GM12874 (cell line): ENCODE measurements around the gene MED13L.

Experiments
- TF ChIP-seq, protein P1 (sequence below): IDR thresholded peaks from 2 replicates; pipeline ENCODE4 v1.5.1; 2011; ENCODE audit warnings: low read depth, mild to moderate bottlenecking, control low read depth, low read length, moderate library complexity; ENCODE audit not compliant: insufficient read depth

MED13L gene

DNA sequence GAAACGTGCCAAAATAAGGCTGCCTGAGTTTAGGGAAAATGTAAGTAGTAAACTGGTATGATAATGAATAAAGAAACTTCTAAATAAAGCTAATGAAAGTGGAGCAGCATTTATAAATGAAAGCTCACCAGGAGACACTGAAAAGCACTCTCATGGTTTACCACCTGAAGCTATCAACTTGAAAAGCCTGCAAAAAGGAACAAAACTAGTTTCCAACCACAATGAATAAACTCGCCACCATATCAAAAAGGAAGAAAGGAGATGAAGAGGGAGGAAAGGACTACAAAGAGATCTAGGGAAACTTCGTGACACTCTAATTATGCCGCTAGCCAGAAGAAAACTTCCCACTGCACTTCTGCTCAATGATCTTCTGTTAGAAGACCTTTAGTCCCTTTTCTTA, 66.7 kb downstream of the MED13L start:
- TF ChIP-seq, protein P1, sequence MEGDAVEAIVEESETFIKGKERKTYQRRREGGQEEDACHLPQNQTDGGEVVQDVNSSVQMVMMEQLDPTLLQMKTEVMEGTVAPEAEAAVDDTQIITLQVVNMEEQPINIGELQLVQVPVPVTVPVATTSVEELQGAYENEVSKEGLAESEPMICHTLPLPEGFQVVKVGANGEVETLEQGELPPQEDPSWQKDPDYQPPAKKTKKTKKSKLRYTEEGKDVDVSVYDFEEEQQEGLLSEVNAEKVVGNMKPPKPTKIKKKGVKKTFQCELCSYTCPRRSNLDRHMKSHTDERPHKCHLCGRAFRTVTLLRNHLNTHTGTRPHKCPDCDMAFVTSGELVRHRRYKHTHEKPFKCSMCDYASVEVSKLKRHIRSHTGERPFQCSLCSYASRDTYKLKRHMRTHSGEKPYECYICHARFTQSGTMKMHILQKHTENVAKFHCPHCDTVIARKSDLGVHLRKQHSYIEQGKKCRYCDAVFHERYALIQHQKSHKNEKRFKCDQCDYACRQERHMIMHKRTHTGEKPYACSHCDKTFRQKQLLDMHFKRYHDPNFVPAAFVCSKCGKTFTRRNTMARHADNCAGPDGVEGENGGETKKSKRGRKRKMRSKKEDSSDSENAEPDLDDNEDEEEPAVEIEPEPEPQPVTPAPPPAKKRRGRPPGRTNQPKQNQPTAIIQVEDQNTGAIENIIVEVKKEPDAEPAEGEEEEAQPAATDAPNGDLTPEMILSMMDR, result no peak

DNA sequence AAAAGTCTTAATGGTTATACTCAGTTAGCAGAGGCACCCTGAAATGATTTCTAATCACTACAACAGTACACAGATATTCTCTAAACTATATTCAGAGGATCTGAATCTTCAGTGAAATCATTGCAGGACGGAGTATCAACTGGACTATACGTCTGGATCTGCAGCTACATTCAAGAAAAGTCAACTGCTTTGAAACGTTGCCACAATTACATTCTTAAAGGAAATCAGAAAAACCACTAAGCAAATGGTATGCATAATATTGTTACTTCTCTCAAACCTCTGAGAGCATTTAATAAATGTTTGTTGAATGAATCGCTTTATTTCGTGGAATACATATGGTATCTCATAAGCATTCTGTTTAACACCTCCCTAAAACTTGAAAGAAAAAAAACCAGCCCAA, 67.4 kb downstream of the MED13L start:
- TF ChIP-seq, protein P1, result no peak

DNA sequence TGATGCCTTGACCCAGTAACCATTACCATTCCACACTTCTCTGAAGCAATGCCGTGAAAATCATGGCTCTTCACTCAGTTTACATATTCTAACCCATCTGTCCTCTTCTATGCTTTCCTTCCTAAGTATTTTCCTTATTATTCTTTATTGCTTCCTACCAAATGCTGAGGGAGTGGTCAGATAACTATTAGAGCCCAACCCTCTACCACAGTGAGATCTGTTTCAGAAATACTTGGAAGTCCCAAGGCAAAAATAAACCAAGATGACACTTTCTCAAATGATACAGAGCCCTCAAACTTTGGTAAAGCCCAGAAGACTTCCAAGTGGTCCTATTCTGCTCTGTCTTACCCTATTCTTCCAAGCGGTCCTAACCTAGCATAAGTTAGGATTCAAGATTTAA, 68.0 kb downstream of the MED13L start:
- TF ChIP-seq, protein P1, result no peak

DNA sequence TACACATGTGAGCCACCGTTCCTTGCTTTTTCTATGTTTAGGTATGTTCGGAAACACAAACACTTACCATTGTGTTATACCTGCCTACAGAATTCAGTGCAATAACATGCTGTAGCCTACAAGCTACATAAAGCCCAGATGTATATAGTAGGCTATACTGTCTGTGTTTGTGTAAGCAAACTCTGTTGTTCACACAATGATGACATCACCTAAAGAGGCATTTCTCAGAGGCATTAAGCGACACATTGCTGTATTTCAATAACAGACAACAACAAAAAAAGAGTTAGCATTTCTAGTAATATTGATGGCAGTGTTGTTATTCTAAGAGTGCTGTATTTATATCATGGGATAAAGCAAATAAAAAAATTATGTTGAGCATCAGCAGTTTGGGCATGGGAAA, 70.2 kb downstream of the MED13L start:
- TF ChIP-seq, protein P1, result no peak

DNA sequence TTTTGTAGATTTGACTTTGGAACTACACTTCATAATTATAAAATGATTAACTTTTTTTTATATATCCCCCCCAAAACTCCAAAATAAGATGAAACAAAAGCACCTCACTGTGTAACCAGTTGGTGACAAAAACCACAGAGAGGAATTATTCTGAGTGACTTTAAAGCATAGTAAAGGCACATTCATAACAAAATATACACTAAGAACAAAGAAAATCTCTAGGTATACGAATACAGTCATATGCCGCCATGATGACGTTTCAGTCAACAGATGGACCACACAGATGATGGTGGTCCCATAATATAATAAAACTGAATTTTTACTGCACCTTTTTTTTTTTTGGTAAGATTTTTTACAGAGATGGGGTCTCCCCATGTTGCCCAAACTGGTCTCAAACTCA, 70.7 kb downstream of the MED13L start:
- TF ChIP-seq, protein P1, result no peak

DNA sequence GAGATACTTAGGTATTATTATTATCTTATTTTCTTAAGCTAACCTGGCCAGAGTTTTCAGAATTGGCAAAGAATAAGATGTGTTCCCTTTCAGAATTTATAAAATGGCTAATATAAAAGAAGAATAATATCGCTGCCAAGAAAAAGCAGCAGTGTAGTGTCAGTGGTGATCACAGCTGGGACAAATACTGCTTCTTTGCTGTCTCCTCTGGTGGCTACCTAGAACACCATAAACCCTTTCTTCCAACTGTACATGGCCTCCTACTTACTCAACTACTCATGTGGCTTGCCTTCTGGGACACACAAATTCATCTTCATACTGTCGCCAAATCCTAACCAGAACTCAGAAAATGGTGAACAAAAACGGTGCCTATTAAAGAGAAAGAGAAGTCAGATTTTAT, 72.7 kb downstream of the MED13L start:
- TF ChIP-seq, protein P1, result no peak

DNA sequence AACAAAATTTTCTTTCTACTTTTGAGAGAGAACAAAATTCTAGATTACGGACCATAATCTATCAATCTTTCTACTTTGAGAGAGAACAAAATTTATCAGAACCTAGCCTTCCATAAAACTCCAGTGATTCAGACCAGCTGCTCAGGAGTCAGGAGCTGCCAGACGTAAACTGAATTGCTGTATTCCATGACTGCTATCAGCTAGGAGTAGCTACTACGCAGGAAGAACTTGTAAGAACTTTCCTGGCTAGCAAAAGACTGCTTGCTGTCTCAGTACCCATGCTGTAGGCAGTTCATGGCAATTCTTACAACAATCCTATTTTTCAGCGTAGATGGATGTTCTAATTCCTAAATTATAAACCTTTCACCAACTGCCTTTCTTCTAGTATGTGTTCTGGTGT, 73.3 kb downstream of the MED13L start:
- TF ChIP-seq, protein P1, result no peak

DNA sequence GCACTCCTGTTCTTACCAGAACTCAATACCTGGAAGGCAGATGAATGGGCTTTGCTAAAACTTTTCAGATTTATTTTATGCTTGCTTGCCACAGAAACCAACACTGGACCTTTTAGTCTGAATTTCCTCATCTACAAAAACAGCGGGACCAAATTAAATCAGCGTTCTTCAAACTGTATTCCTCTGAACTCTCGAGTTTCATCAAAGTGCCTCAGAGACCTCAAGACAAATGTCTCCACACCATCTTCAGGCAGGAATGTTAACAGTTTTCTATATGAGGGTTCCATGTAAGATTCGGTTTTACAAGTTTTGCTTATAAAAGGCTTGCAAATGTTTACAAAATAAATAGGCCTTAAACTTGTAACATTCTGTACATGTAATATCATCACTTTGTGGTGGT, 74.6 kb downstream of the MED13L start:
- TF ChIP-seq, protein P1, result no peak
